Right ventricle myocardium superior (tissue), 1 donor: Measurements from ENCODE around the gene ATP6V0E1. TPM values are rescaled to one million over a fixed set of nuclear protein-coding genes. Genes with fewer than 3 reads are reported as not detected.
A peak's percentile ranks its signal among the peaks of the same experiment; 100 is the strongest.
"Not testable (repeated sequence)": the region's sequence is repeated elsewhere in the genome, so short reads cannot be mapped to it uniquely, and the experiment has no call there.

Source experiments
- ATAC-seq: fragments of 200-7000 bp; cut with Tn5 transposase; one replicate; pipeline ENCODE4 v1.9.1; 2020; ENCODE audit warnings: mild to moderate bottlenecking; ENCODE audit not compliant: poor library complexity
- DNase-seq: peaks from one replicate; pipeline ENCODE4 v3.0.0-alpha.2; 2020
- intact Hi-C: fragments of 100-400 bp; cut with DNase I; formaldehyde crosslinking; loops from one replicate; pipeline ENCODE4 v1.11.2; 2022
- total RNA-seq: library from RNA; stranded (reverse); fragmentation: NEBNext Ultra II Directional; extraction: Animal tissue kit (Norgen Biotek cat#: 25700); gene quantifications from one replicate; pipeline ENCODE4 v1.2.1, GENCODE V29; 2021
- donor health status: DM: no; HTN: yes; CAD: no; lungs with severe emphysema.

Gene ATP6V0E1
- total RNA-seq, 1 donor from 2014 or later, result 187 TPM

DNA sequence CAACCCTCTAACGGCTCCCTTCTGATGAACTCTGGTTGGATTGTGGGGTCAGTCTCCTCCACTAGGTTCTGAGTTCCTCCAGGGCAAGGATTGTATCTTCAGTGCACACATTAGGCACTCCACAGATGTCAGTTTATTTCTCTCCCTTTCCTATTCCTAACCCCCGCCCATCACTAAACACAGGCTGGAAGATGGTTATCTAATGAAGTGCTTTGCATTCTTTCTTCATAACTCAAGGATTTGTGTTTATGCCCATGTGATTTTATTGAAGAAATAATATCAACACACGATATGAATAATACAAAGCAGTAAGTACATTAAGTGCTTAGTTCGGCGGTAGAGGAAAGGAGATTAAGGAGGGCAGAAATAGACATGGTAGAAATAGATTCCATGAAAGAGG lies 68.2 kb downstream of the ATP6V0E1 start:
- DNase-seq, result no peak
- ATAC-seq, result no peak
- intact Hi-C loops, result no loop called here

DNA sequence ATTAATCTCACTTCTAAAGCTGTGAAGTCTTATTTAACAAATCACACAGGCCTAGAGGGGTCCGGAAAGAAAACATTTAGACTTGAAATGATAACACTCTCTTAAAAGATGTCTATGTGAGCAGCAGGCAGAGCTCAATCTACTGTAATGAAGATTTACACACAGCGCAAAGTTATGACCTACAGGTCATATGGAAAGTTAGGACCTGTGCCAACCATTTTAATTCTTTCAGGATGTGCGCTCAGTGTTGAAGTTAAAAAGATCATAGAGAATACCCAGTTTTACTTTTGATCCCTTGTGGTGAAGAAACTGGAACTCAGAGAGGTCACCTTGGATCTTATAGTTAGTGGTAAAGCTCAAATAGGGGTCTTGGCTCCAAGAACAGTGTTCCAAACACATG lies 69.5 kb downstream of the ATP6V0E1 start:
- intact Hi-C loops, result no loop called here
- no peak for DNase-seq

DNA sequence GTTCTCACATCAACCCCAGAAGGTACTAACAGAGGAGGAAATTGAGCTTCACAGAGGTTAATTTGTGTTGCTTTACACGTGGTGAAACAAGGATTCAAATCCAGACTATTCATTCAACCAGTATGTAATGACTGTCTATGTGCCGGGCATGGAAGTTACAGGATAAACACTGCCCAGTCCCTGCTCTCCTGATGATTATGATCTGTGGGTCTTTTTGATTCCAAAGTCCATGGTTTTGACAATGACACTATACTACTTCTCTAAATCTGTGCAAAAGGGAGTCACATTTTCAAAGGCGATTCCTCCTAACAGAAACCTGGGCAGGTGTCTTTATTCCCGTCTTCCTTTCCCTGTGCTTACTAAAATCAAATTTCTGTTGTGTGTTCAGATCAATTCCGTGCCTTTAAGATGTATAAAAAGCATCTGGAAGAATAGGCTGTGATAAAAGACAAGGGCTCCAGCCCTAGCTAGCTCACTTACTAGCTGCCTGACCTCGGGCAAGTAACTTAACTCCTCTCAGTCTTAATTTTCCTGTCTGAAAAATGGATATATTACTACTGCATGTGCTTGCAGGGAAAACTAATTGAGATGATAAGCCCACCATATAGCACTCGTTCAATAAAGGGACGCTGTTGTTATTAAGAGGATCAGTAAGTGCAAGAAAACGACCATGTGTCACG lies 71.6 kb downstream of the ATP6V0E1 start:
- no peak for DNase-seq
- no peak for ATAC-seq
- intact Hi-C loops, result no loop called here

More for the DNA sequence above, 69.5 kb downstream of the ATP6V0E1 start:
- ATAC-seq, result no peak

DNA sequence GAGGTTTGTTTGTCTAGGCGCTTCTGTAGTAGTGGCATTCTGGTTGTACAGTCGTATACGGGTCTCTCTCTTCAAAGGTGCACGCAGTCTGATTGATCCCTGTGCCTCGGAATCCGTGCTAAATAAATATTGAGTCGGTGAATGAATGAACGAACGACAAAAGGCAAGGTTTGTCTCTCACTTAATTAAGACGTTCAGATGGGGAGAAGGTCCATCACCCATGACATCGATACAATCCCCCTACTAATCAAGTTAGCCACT lies 72.1 kb downstream of the ATP6V0E1 start:
- no peak for ATAC-seq
- intact Hi-C loops, result no loop called here

DNA sequence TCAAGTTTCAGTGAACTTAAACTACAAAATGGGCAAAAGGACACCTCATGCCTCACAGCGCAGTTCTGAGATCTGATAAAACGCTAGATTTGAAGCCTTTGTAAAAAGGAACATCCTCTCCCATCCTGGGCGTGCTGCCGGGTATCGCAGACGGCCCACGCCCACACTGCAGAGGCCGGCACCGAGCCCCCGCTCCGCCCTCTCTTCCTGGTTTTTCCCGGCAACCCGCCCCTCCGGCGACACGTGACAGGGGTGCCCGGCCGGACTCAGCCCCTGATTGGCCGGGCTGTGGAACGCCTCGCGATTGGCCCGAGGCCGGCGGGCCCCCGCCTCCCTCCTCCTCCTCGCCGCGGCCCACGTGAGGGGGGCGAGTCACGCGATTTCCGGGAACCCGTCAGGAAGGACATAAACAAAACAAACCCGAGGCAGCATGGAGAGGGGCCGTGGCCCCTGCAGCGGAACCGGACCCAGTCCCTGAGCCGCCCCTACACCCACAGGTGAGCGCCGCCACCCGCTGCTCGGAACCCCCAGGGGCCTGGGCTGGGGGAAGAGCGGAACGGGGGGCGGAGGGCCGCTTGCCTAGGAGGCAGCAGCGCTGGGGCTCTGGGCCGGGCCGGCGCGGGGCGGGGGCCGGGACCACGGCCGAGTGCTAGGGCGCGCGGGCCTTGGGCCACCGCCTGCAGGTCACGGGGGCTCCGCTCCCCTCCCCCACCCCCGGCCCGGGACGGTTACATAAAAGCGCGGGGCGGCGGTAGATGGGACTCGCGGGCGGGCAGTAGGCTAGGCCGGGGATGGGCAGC lies 72.6 kb downstream of the ATP6V0E1 start, which contains the start of gene CREBRF:
CREBRF (plus strand) TSS at position 370 of the 800 bp plus-strand sequence. CDS start 24,424 bp downstream, outside the sequence.
- intact Hi-C loops, result no loop called here
- DNase-seq (peak; percentile 99), ATAC-seq (peak; percentile 94)

More for the DNA sequence above, 72.1 kb downstream of the ATP6V0E1 start:
- no peak for DNase-seq

DNA sequence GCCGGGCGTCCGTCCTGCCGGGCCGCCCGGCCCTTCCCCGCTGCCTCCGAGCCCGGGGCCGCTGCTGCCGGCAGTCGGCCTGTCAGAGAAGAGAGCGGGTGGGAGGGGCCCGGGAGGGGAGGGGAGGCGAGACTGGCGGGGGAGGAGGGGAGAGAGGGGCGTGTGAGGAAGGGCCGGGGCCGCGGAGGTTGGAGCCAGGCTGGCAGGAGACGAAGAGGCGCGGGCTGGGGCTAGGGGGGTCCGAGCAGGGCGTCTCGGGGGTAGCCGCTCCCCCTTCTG lies 73.2 kb downstream of the ATP6V0E1 start:
- DNase-seq (no peak), ATAC-seq (peak; percentile 84)
- intact Hi-C loops, result no loop called here

DNA sequence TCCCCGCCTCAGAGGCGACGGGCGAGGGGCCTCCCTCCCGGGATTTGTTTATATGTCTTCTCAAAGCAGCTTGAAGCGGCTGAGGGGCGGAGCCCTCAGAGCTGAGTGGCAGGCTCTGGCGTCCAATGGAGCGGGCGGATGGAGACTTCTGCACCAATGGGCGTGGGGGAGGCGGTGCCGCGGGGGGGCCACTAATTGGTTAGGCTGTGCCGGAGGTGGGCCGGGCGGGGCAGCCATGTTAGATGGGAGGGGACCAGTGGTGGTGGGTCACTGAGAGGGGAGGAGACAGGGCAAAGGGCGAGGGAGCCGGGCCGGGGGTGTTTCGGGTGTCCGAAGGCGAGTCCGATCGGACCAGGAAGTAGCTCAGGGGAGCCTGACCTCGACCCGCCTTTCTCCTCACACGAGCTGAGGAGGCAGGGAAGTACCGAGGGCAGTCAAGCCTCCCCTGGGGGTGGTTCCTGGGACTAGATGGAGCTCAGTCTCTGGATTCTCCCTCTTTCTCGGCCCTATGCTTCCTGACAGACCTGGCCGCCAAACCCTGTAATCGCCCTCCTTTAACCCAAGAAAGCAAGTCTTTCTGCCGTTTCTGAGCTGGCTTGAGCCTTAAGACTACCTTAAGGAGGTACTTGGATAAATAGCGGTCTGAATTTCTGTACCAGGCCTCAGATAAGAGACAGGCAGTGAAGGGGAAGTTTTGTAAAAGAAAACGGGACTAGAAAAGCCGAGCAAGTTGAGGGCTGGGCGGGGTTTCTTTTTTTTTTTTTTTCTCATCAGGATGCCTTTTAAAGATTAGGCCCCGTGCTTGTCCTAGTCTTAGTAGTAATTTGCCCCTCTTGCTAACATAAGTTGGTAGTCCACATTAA lies 73.7 kb downstream of the ATP6V0E1 start:
- DNase-seq (peak; percentile 99), ATAC-seq (peak; percentile 96)
- intact Hi-C loops, result no loop called here

DNA sequence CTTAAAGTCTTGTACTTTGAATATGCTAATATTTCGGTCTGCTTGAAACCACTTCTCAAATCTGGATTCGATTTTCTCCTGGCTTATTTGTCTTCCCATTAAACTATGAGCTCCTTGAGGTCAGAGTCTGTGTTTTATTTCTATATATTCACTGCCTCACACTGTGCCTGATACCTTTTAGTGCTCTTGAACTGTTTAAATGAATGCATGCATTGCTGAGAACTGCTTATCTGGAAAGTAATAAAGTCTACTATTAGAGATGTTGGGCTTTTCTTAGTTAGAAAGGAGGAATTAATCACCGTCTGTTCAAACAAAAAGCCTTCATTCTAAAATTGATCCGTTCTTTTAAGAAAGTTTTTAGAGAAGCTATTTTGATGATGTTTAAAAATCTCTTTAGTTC lies 78.6 kb downstream of the ATP6V0E1 start:
- ATAC-seq, result no peak
- intact Hi-C loops, result no loop called here
- no peak for DNase-seq

DNA sequence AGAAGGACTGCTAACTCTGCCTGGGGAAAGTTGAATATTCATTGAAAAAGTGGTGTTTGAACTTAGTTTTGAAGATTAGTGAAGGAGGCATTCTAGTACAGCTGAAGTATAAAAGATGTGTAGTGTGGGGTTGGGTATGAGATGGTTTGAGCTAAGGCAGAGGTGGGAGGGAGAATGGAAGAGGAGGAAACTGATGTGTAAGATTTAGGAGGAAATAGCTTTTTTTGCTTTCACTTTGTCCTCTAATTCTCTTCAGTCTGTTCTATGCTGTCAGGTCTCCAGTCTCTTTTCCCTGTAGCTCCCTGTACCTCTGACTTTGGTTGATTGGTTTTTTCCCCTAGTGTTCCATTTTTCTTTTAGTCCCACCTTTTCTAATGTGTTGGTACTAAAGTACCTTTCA lies 81.6 kb downstream of the ATP6V0E1 start:
- DNase-seq (no peak), ATAC-seq (no peak)
- intact Hi-C loops, result no loop called here

DNA sequence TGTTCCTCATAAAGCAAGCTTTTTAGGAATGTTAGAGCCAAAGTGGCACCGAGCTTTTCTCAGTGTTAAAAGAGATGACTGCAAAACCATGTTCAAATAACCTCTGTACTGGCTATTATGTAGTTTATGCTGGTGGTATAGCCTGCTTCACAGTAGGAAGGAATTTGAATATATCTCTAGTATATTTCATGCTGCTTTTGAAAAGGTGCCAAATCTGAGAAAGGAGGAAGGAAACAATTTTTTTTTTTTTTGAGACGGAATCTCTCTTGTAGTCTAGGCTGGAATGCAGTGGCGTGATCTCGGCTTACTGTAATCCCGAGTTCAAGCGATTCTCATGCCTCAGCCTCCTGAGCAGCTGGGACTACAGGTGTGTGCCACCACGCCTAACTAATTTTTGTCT lies 86.1 kb downstream of the ATP6V0E1 start:
- intact Hi-C loops, result no loop called here
- DNase-seq (no peak), ATAC-seq (no peak)

DNA sequence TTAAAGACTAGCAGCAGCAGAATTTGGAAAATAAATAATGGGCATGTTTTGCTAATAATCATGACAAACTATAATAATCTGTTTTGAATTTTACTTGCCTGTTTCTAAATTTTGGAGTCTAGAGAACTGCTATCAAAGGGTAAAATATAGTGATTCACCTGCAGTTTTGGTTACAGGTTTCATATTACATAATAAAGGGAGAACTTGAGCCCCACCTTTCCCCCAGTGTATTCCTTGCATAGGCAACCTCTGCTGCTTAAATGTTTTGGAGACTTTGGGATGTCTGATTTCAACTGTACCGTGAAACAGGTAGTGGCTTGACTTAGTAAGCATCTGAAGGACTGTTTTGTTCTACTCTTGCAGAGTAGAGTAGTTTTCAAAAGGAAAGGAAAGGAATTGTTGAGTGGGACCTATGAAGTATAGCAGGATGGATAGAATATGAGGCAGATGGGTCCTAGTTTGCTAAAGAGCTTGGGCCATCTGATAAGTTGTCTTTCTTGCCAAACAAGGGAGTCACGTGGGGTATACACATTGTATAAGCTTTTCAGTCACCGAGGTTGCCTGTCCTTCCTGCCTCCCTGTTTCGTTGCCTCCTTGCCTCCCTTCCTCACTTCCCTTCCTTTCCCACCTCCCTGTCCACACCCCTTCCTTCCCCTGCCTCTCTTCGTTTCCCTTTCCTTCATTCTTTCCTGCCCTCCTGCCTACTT lies 91.7 kb downstream of the ATP6V0E1 start:
- no peak for DNase-seq
- ATAC-seq, result no peak
- intact Hi-C loops, result no loop called here

DNA sequence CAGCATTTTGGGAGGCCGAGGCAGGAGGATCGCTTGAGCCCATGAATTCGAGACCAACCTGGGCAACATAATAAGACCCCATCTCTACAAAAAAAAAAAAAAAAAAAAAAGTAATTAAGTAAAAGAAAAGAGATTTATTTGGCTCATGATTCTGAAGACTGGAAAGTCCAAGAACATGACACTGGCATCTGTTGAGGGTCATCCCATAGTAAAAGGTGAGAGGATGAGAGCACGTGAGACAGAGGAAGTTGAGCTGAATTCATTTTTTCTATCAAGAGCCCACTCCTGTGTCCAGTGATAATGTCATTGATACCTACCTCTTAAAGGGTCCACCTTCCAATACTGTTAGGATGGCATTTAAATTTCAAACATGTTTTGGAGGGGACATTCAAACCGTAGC lies 92.4 kb downstream of the ATP6V0E1 start:
- DNase-seq, result no peak
- intact Hi-C loops, result no loop called here
- ATAC-seq, result no peak

DNA sequence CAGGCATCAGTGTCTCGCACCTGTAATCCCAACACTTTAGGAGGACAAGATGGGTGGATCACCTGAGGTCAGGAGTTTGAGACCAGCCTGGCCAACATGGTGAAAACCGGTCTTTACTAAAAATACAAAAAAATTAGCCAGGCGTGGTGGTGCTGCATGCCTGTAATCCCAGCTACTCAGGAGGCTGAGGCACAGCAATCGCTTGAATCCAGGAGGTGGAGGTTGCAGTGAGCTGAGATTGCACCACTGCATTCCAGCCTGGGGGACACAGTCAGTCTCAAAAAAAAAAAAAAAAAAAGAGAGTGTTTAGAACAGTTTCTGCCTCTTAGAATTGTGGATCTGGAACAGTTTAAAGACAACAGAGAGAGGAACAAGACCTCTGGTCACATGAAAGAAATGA lies 92.9 kb downstream of the ATP6V0E1 start:
- ATAC-seq, DNase-seq, intact Hi-C loops: not testable (repeated sequence)

DNA sequence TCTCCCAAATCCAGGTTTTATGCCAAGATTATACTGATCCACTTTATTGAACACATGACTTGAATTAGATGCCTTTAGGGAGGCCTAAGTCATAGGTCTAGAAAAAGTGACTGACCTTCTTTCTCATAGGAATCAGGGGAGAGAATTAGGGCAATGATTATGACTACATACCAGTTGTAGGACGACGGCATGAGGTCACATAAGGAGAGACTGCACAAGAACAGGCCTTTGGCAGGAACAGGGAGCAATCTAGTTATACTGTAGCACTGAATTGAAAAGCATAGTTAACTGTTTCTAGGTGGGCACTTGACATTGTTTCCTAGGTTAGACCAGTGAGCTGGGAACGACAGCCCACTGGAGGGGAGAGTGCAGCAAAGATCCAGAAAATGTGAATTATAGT lies 95.3 kb downstream of the ATP6V0E1 start:
- intact Hi-C loops, result no loop called here
- ATAC-seq, result peak; percentile 91
- no peak for DNase-seq

Other genes starting within 250 kb of the ATP6V0E1 start
- gene DUSP1, start 212.6 kb upstream of the ATP6V0E1 start, total RNA-seq, result 122 TPM
- gene ERGIC1, start 149.5 kb upstream of the ATP6V0E1 start, total RNA-seq, result 75.5 TPM
- gene RPL26L1, start 24.3 kb upstream of the ATP6V0E1 start, total RNA-seq, result 22.8 TPM
- gene CREBRF, start 72.6 kb downstream of the ATP6V0E1 start, total RNA-seq, result 23.9 TPM
- gene BNIP1, start 160.8 kb downstream of the ATP6V0E1 start, total RNA-seq, result 9.1 TPM